Measurements from ENCODE around the gene NCS1. TPM values are rescaled to one million over a fixed set of nuclear protein-coding genes. Genes with fewer than 3 reads are reported as not detected.

NCS1 gene
- total RNA-seq, 1 donor from 2014 or later: 26.6 TPM

GRCh38 chr9:130226112-130226511 lies 53.9 kb downstream of the NCS1 start:
- FAIRE-seq (no peak), DNase-seq (ENCODE audit: low read depth) (no peak)
- no peak for TF ChIP-seq CTCF (IDR thresholded peaks at IDR 0.05; ENCODE audit: insufficient read depth, low read length, severe bottlenecking)

GRCh38 chr9:130227833-130228232 lies 55.6 kb downstream of the NCS1 start:
- H3K27me3 ChIP-seq (ENCODE audit: control insufficient read depth, insufficient read depth, low read length): no peaks in the 10 kb centered on the region
- H3K4me3 ChIP-seq (ENCODE audit: low read depth, low read length): no peak overlapping the region
- H3K36me3 ChIP-seq (ENCODE audit: control insufficient read depth, insufficient read depth, low read length): peaks cover 13% of the 10 kb centered on the region
- TF ChIP-seq CTCF (IDR thresholded peaks at IDR 0.05; ENCODE audit: insufficient read depth, low read length, severe bottlenecking): no peak
- DNase-seq (ENCODE audit: low read depth): no peak
- no peak for FAIRE-seq

More at GRCh38 chr9:130226112-130226511, 53.9 kb downstream of the NCS1 start:
- no peaks in the 10 kb centered on the region for H3K27me3 ChIP-seq (ENCODE audit: control insufficient read depth, insufficient read depth, low read length)
- H3K36me3 ChIP-seq (ENCODE audit: control insufficient read depth, insufficient read depth, low read length): peaks cover 15% of the 10 kb centered on the region
- no peak overlapping the region for H3K4me3 ChIP-seq (ENCODE audit: low read depth, low read length)

GRCh38 chr9:130229759-130230158 lies 57.6 kb downstream of the NCS1 start:
- TF ChIP-seq CTCF (IDR thresholded peaks at IDR 0.05; ENCODE audit: insufficient read depth, low read length, severe bottlenecking): no peak
- FAIRE-seq (no peak), DNase-seq (ENCODE audit: low read depth) (no peak)
- H3K36me3 ChIP-seq (ENCODE audit: control insufficient read depth, insufficient read depth, low read length): peaks cover 19% of the 10 kb centered on the region
- no peak overlapping the region for H3K4me3 ChIP-seq (ENCODE audit: low read depth, low read length)
- H3K27me3 ChIP-seq (ENCODE audit: control insufficient read depth, insufficient read depth, low read length): no peaks in the 10 kb centered on the region

- peaks cover 19% of the 10 kb centered on the region for H3K36me3 ChIP-seq (ENCODE audit: control insufficient read depth, insufficient read depth, low read length)
- TF ChIP-seq CTCF (IDR thresholded peaks at IDR 0.05; ENCODE audit: insufficient read depth, low read length, severe bottlenecking): no peak
- FAIRE-seq (no peak), DNase-seq (ENCODE audit: low read depth) (no peak)
- H3K27me3 ChIP-seq (ENCODE audit: control insufficient read depth, insufficient read depth, low read length): no peaks in the 10 kb centered on the region
- no peak overlapping the region for H3K4me3 ChIP-seq (ENCODE audit: low read depth, low read length)
Measured at GRCh38 chr9:130230631-130231030, 58.4 kb downstream of the NCS1 start.

- Histone ChIP-seq H3K36me3 (ENCODE audit: control insufficient read depth, insufficient read depth, low read length) (peaks cover 6% of the 10 kb centered on the region), H3K4me3 (ENCODE audit: low read depth, low read length) (no peak overlapping the region), H3K27me3 (ENCODE audit: control insufficient read depth, insufficient read depth, low read length) (no peaks in the 10 kb centered on the region)
- no peak for DNase-seq (ENCODE audit: low read depth)
- no peak for TF ChIP-seq CTCF (IDR thresholded peaks at IDR 0.05; ENCODE audit: insufficient read depth, low read length, severe bottlenecking)
- no peak for FAIRE-seq
Measured at GRCh38 chr9:130232899-130233586, 60.8 kb downstream of the NCS1 start.

GRCh38 chr9:130233587-130233945 lies 61.4 kb downstream of the NCS1 start:
- FAIRE-seq (no peak), DNase-seq (ENCODE audit: low read depth) (no peak)
- H3K27me3 ChIP-seq (ENCODE audit: control insufficient read depth, insufficient read depth, low read length): no peaks in the 10 kb centered on the region
- H3K36me3 ChIP-seq (ENCODE audit: control insufficient read depth, insufficient read depth, low read length): peaks cover 6% of the 10 kb centered on the region
- TF ChIP-seq CTCF (IDR thresholded peaks at IDR 0.05; ENCODE audit: insufficient read depth, low read length, severe bottlenecking): no peak
- H3K4me3 ChIP-seq (ENCODE audit: low read depth, low read length): no peak overlapping the region

Measured in bronchial epithelial cell (primary cell).